RWPE2 (cell line): ENCODE results near the gene SLC12A3.
"Not testable (repeated sequence)": the region's sequence is repeated elsewhere in the genome, so short reads cannot be mapped to it uniquely, and the experiment has no call there.

Experiments
- ATAC-seq: fragments of 200-7000 bp; cut with Tn5 transposase; 3 replicates; pipeline ENCODE4 v1.9.1; 2021; ENCODE audit warnings: low read depth
- DNase-seq: peaks from one replicate; pipeline ENCODE4 v3.0.0-alpha.2; 2020; ENCODE audit warnings: low spot score
- H3K27ac ChIP-seq: fragments of 450-650 bp; 2 replicates; pipeline ENCODE4 v1.5.1; 2017; ENCODE audit warnings: mild to moderate bottlenecking; ENCODE audit not compliant: poor library complexity, severe bottlenecking
- H3K27me3 ChIP-seq: fragments of 250-450 bp; sonication (Bioruptor Pico); 2 replicates; pipeline ENCODE4 v1.5.1; 2021; ENCODE audit warnings: mild to moderate bottlenecking, moderate library complexity; ENCODE audit not compliant: insufficient read depth, poor library complexity, severe bottlenecking
- H3K36me3 ChIP-seq: fragments of 250-450 bp; sonication (Bioruptor Pico); 2 replicates; pipeline ENCODE4 v1.5.1; 2020; ENCODE audit warnings: low read depth, mild to moderate bottlenecking, moderate library complexity
- H3K4me1 ChIP-seq: fragments of 250-450 bp; sonication (Bioruptor Pico); 2 replicates; pipeline ENCODE4 v1.5.1; 2021; ENCODE audit warnings: mild to moderate bottlenecking, moderate library complexity; ENCODE audit not compliant: insufficient read depth, poor library complexity, severe bottlenecking
- H3K4me3 ChIP-seq: fragments of 250-450 bp; sonication (Bioruptor Pico); 2 replicates; pipeline ENCODE4 v1.5.1; 2021; ENCODE audit warnings: mild to moderate bottlenecking, moderate library complexity; ENCODE audit not compliant: severe bottlenecking
- H3K9me3 ChIP-seq: fragments of 250-450 bp; sonication (Bioruptor Pico); 2 replicates; pipeline ENCODE4 v1.5.1; 2021; ENCODE audit warnings: mild to moderate bottlenecking, moderate library complexity; ENCODE audit not compliant: severe bottlenecking
- TF ChIP-seq, protein P1 (sequence below): fragments of 450-650 bp; IDR thresholded peaks from one replicate; pipeline ENCODE4 v1.5.1; 2017; ENCODE audit warnings: mild to moderate bottlenecking, moderate library complexity; ENCODE audit not compliant: poor library complexity, severe bottlenecking

SLC12A3 gene

GRCh38 chr16:56884026-56884582, 19.1 kb downstream of the SLC12A3 start:
- TF ChIP-seq, protein P1, sequence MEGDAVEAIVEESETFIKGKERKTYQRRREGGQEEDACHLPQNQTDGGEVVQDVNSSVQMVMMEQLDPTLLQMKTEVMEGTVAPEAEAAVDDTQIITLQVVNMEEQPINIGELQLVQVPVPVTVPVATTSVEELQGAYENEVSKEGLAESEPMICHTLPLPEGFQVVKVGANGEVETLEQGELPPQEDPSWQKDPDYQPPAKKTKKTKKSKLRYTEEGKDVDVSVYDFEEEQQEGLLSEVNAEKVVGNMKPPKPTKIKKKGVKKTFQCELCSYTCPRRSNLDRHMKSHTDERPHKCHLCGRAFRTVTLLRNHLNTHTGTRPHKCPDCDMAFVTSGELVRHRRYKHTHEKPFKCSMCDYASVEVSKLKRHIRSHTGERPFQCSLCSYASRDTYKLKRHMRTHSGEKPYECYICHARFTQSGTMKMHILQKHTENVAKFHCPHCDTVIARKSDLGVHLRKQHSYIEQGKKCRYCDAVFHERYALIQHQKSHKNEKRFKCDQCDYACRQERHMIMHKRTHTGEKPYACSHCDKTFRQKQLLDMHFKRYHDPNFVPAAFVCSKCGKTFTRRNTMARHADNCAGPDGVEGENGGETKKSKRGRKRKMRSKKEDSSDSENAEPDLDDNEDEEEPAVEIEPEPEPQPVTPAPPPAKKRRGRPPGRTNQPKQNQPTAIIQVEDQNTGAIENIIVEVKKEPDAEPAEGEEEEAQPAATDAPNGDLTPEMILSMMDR = no peak
- no peaks in the 10 kb centered on the region for H3K4me1 ChIP-seq
- no peaks in the 10 kb centered on the region for H3K27me3 ChIP-seq
- ATAC-seq = no peak
- H3K4me3 ChIP-seq = no peak overlapping the region
- H3K27ac ChIP-seq = no peak overlapping the region
- H3K9me3 ChIP-seq = no peaks in the 10 kb centered on the region
- no peak for DNase-seq
- no peaks in the 10 kb centered on the region for H3K36me3 ChIP-seq

DNA sequence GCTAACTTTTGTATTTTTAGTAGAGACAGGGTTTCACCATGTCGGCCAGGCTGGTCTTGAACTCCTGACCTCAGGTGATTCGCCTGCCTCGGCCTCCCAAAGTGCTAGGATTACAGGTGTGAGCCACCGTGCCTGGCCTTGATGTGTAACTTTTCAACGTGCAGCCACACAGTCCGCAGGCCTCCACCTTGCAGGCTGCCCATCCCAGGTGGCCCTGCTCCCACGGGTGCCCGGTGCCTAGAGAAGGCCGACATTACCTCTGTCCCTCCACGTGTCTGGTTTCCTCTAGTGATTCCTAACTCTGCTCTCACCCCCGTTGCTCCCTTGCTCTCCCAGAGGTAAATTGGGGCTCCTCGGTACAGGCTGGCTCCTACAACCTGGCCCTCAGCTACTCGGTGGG, 19.9 kb downstream of the SLC12A3 start:
- not testable (repeated sequence) for H3K4me1 ChIP-seq, H3K4me3 ChIP-seq, DNase-seq, H3K9me3 ChIP-seq, H3K27ac ChIP-seq, H3K27me3 ChIP-seq, H3K36me3 ChIP-seq, ATAC-seq

DNA sequence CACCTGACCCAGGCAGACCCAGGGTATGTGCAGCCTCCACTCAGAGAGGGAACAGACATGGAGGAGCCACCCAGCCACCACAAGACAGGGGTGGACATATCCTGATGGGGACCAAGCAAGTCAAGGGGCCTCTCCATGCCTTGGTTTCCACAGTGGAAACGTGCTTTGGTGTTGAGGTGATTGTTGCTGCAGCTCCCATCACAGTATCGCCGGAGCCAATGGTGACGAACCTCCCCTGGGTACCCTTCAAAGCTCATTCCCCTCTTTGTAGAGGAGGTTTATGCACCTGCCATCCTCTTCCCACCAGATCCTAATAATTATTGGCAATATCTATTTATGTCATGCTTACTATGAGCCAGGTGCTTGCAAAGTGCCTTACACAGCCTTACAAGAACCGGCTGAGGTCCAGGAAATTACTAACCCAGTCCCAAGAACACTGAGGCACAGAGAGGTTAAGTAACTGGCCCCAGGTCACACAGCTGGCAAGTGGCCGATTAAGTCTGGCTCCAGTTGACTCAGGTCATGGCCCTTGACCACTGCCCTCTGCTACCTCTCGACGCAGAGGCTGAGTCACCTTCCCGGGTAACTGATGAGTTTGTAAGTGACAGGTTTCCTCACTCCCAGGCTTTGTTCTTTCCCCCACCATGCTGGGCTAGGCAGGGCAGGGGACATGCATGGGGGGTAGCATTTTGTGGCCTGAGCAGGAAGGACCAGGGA, 20.6 kb downstream of the SLC12A3 start:
- H3K36me3 ChIP-seq = no peaks in the 10 kb centered on the region
- TF ChIP-seq, protein P1 = no peak
- DNase-seq = no peak
- H3K4me1 ChIP-seq = no peaks in the 10 kb centered on the region
- H3K27ac ChIP-seq = no peak overlapping the region
- ATAC-seq = no peak
- H3K4me3 ChIP-seq = no peak overlapping the region
- H3K9me3 ChIP-seq = no peaks in the 10 kb centered on the region
- H3K27me3 ChIP-seq = no peaks in the 10 kb centered on the region

DNA sequence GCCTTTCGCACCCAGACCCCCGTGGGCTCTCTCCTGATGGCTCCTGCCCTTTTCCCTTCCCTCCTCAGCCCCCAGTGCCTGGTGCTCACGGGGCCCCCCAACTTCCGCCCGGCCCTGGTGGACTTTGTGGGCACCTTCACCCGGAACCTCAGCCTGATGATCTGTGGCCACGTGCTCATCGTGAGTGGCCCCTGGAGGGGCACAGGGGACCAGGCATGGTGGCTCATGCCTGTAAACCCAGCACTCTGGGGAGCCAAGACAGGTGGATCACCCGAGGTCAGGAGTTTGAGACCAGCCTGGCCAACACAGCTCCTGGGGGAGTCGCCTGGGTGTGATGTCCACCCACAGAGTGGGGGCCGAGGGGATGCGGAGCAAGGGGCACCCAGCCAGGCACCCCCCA, 21.3 kb downstream of the SLC12A3 start:
- no peaks in the 10 kb centered on the region for H3K36me3 ChIP-seq
- H3K4me1 ChIP-seq = no peaks in the 10 kb centered on the region
- H3K4me3 ChIP-seq = no peak overlapping the region
- no peaks in the 10 kb centered on the region for H3K27me3 ChIP-seq
- H3K27ac ChIP-seq = no peak overlapping the region
- no peak for ATAC-seq
- TF ChIP-seq, protein P1 = no peak
- H3K9me3 ChIP-seq = no peaks in the 10 kb centered on the region
- no peak for DNase-seq

DNA sequence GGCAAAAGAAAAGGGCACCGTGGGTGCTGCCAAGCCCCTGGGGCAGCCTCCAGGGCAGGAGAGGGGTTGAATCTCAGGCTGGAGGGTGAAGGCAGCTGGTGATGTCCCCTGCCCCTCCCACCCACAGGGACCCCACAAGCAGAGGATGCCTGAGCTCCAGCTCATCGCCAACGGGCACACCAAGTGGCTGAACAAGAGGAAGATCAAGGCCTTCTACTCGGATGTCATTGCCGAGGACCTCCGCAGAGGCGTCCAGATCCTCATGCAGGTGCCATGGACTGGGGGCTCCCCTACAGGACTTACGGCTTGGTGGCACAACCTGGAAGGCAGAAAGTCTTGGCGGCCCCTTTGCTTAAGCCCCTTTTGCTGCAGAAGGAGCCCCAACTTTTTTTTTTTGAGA, 21.8 kb downstream of the SLC12A3 start:
- DNase-seq = no peak
- H3K4me1 ChIP-seq = no peaks in the 10 kb centered on the region

More for the DNA sequence above, 21.8 kb downstream of the SLC12A3 start:
- Histone ChIP-seq H3K27me3 (no peaks in the 10 kb centered on the region), H3K4me3 (no peak overlapping the region), H3K36me3 (no peaks in the 10 kb centered on the region), H3K27ac (no peak overlapping the region), H3K9me3 (no peaks in the 10 kb centered on the region)
- TF ChIP-seq, protein P1 = no peak
- no peak for ATAC-seq
